GM19238 (cell line): Measurements from ENCODE around the gene ACSL4.

Experiments
- DNase-seq: peaks from one replicate; pipeline ENCODE4 v3.0.0; 2011; ENCODE audit warnings: low spot score; ENCODE audit not compliant: insufficient read length

The ACSL4 gene

GRCh38 chrX:109614951-109615350 is 118.1 kb downstream of the ACSL4 start:
- DNase-seq: no peak

GRCh38 chrX:109601486-109601885 is 131.6 kb downstream of the ACSL4 start:
- DNase-seq: no peak

- no peak for DNase-seq
These were observed 132.8 kb downstream of the ACSL4 start for GRCh38 chrX:109600237-109600651.

- no peak for DNase-seq
These were observed 137.0 kb downstream of the ACSL4 start for GRCh38 chrX:109596015-109596414.
